ENCODE data around the gene LIG1. TPM values are rescaled to one million over a fixed set of nuclear protein-coding genes. Genes with fewer than 3 reads are reported as not detected.

Gene LIG1
- total and polyA plus RNA-seq, 2 experiments from 2014 or later, result 9.3 to 14.5 TPM

GRCh38 chr19:48210005-48210404 lies 39.9 kb upstream of the LIG1 start:
- TF ChIP-seq EZH2 (IDR thresholded peaks at IDR 0.05; ENCODE audit: insufficient read depth, poor library complexity, severe bottlenecking) (no peak), EZH2phosphoT487 (IDR thresholded peaks at IDR 0.05; ENCODE audit: insufficient read depth, low read depth) (no peak)
- Histone ChIP-seq H3K4me3 (no peak overlapping the region), H3K9me3 (ENCODE audit: low read depth) (no peaks in the 10 kb centered on the region), H3K27ac (no peak overlapping the region), H3K79me2 (ENCODE audit: insufficient read depth) (peaks cover 12% of the 10 kb centered on the region), H3F3A (ENCODE audit: insufficient read depth) (peaks cover 9% of the 10 kb centered on the region; the same call in 1 of the 2 replicates), H3K27me3 (replicated peaks; ENCODE audit: insufficient read depth) (no peaks in the 10 kb centered on the region), H3K9me2 (ENCODE audit: insufficient read depth) (no peaks in the 10 kb centered on the region), H3K4me1 (ENCODE audit: insufficient read depth) (peaks cover 2% of the 10 kb centered on the region), H3K36me3 (ENCODE audit: low read depth) (no peaks in the 10 kb centered on the region), H3K9ac (no peak overlapping the region), H4K20me1 (ENCODE audit: insufficient read depth) (no peaks in the 10 kb centered on the region), H2AFZ (no peak overlapping the region), H3K4me2 (ENCODE audit: unreplicated experiment) (no peak overlapping the region)
- 81 to 83% methylated on average over 3 of the region's 3 CpGs for WGBS, 2 experiments (ENCODE audit: low coverage in 1 of 2, low lambda C conversion rate in 2 of 2, missing lambda C conversion rate in 2 of 2)
- DNase-seq, result no peak
- in situ Hi-C loops (cut with MboI), result no loop called here

GRCh38 chr19:48206397-48207093 lies 36.4 kb upstream of the LIG1 start:
- no peak overlapping the region for H3K27ac ChIP-seq
- no peak for TF ChIP-seq EZH2 (IDR thresholded peaks at IDR 0.05; ENCODE audit: insufficient read depth, poor library complexity, severe bottlenecking)
- TF ChIP-seq EZH2phosphoT487 (IDR thresholded peaks at IDR 0.05; ENCODE audit: insufficient read depth, low read depth), result no peak
- no peaks in the 10 kb centered on the region for H3K36me3 ChIP-seq (ENCODE audit: low read depth)
- peaks cover 15% of the 10 kb centered on the region for H3K79me2 ChIP-seq (ENCODE audit: insufficient read depth)
- no peaks in the 10 kb centered on the region for H4K20me1 ChIP-seq (ENCODE audit: insufficient read depth)
- H3K4me1 ChIP-seq (ENCODE audit: insufficient read depth), result peaks cover 5% of the 10 kb centered on the region
- H3K4me2 ChIP-seq (ENCODE audit: unreplicated experiment), result no peak overlapping the region
- H3K9me3 ChIP-seq (ENCODE audit: low read depth), result no peaks in the 10 kb centered on the region
- no peak overlapping the region for H3K9ac ChIP-seq
- peaks cover 9% of the 10 kb centered on the region; the same call in 1 of the 2 replicates for H3F3A ChIP-seq (ENCODE audit: insufficient read depth)
- no peak overlapping the region for H2AFZ ChIP-seq
- H3K4me3 ChIP-seq, result no peak overlapping the region
- 98% methylated on average over 8 to 9 of the region's 9 CpGs for WGBS, 2 experiments (ENCODE audit: low coverage in 1 of 2, low lambda C conversion rate in 2 of 2, missing lambda C conversion rate in 2 of 2)
- in situ Hi-C loops (cut with MboI), result no loop called here
- DNase-seq, result no peak
- H3K27me3 ChIP-seq (replicated peaks; ENCODE audit: insufficient read depth), result no peaks in the 10 kb centered on the region
- no peaks in the 10 kb centered on the region for H3K9me2 ChIP-seq (ENCODE audit: insufficient read depth)

GRCh38 chr19:48203794-48204628 lies 33.9 kb upstream of the LIG1 start:
- peak overlapping the region; percentile 92 for H3K4me2 ChIP-seq (ENCODE audit: unreplicated experiment)
- in situ Hi-C loops (cut with MboI), result no loop called here
- H3K9ac ChIP-seq, result peak overlapping the region; percentile 89
- H4K20me1 ChIP-seq (ENCODE audit: insufficient read depth), result no peaks in the 10 kb centered on the region
- peak overlapping the region; percentile 79 for H3K27ac ChIP-seq
- H3K27me3 ChIP-seq (replicated peaks; ENCODE audit: insufficient read depth), result no peaks in the 10 kb centered on the region
- no peaks in the 10 kb centered on the region for H3K9me3 ChIP-seq (ENCODE audit: low read depth)
- peak overlapping the region; percentile 94 for H2AFZ ChIP-seq
- TF ChIP-seq EZH2phosphoT487 (IDR thresholded peaks at IDR 0.05; ENCODE audit: insufficient read depth, low read depth) (no peak), EZH2 (IDR thresholded peaks at IDR 0.05; ENCODE audit: insufficient read depth, poor library complexity, severe bottlenecking) (no peak)
- peaks cover 15% of the 10 kb centered on the region for H3K79me2 ChIP-seq (ENCODE audit: insufficient read depth)
- H3K9me2 ChIP-seq (ENCODE audit: insufficient read depth), result no peaks in the 10 kb centered on the region
- DNase-seq, result peak; percentile 97
- no peaks in the 10 kb centered on the region for H3K36me3 ChIP-seq (ENCODE audit: low read depth)
- peaks cover 5% of the 10 kb centered on the region for H3K4me1 ChIP-seq (ENCODE audit: insufficient read depth)
- H3K4me3 ChIP-seq, result peak overlapping the region; percentile 95
- WGBS, 2 experiments (ENCODE audit: low coverage in 1 of 2, low lambda C conversion rate in 2 of 2, missing lambda C conversion rate in 2 of 2), result 0 to 1% methylated on average over 34 of the region's 34 CpGs
- H3F3A ChIP-seq (ENCODE audit: insufficient read depth), result no peaks in the 10 kb centered on the region

GRCh38 chr19:48203222-48203793 lies 33.2 kb upstream of the LIG1 start:
- H3K4me2 ChIP-seq (ENCODE audit: unreplicated experiment), result peak overlapping the region; percentile 92
- in situ Hi-C loops (cut with MboI), result no loop called here
- no peaks in the 10 kb centered on the region for H3K9me3 ChIP-seq (ENCODE audit: low read depth)
- H3F3A ChIP-seq (ENCODE audit: insufficient read depth), result no peaks in the 10 kb centered on the region
- peak overlapping the region; percentile 94 for H2AFZ ChIP-seq
- H3K9me2 ChIP-seq (ENCODE audit: insufficient read depth), result no peaks in the 10 kb centered on the region
- peaks cover 5% of the 10 kb centered on the region for H3K4me1 ChIP-seq (ENCODE audit: insufficient read depth)
- H3K79me2 ChIP-seq (ENCODE audit: insufficient read depth), result peaks cover 15% of the 10 kb centered on the region
- H3K27ac ChIP-seq, result peak overlapping the region; percentile 79
- no peaks in the 10 kb centered on the region for H4K20me1 ChIP-seq (ENCODE audit: insufficient read depth)
- 12 to 15% methylated on average over 5 of the region's 5 CpGs for WGBS, 2 experiments (ENCODE audit: low coverage in 1 of 2, low lambda C conversion rate in 2 of 2, missing lambda C conversion rate in 2 of 2)
- TF ChIP-seq EZH2phosphoT487 (IDR thresholded peaks at IDR 0.05; ENCODE audit: insufficient read depth, low read depth) (no peak), EZH2 (IDR thresholded peaks at IDR 0.05; ENCODE audit: insufficient read depth, poor library complexity, severe bottlenecking) (no peak)
- H3K36me3 ChIP-seq (ENCODE audit: low read depth), result no peaks in the 10 kb centered on the region
- H3K9ac ChIP-seq, result peak overlapping the region; percentile 89
- no peak for DNase-seq
- H3K4me3 ChIP-seq, result peak overlapping the region; percentile 95
- no peaks in the 10 kb centered on the region for H3K27me3 ChIP-seq (replicated peaks; ENCODE audit: insufficient read depth)
